Spleen (tissue), 11 donors: Measurements from ENCODE around the gene ZDHHC6. TPM values are rescaled to one million over a fixed set of nuclear protein-coding genes. Genes with fewer than 3 reads are reported as not detected.

Source experiments
- DNase-seq: peaks from one replicate; pipeline ENCODE4 v3.0.0-alpha.2; 2020
- H3K27ac ChIP-seq, 8 donors: fragments of 200-600 bp; sonication (generic) in 7 of 8; 1 replicate in 4 of 8; 2 replicates in 4 of 8; pipeline versions ENCODE4 v1.5.0 to v1.8.0; 2016 to 2021; ENCODE audit warnings: inconsistent platforms in 4 of 8, mild to moderate bottlenecking in 4 of 8, moderate library complexity in 1 of 8
- H3K27me3 ChIP-seq, 7 donors: fragments of 200-600 bp; sonication (generic) in 6 of 7; replicated peaks in 1 of 7; 1 replicate in 4 of 7; 2 replicates in 3 of 7; pipeline versions ENCODE4 v1.5.0 to v1.8.0; 2016 to 2021; ENCODE audit warnings: inconsistent platforms in 3 of 7, mild to moderate bottlenecking in 1 of 7
- H3K36me3 ChIP-seq, 6 donors: fragments of 200-600 bp; sonication (generic) in 5 of 6; 1 replicate in 4 of 6; 2 replicates in 2 of 6; pipeline versions ENCODE4 v1.5.0 to v1.8.0; 2016 to 2021; ENCODE audit warnings: inconsistent platforms in 2 of 6
- H3K4me1 ChIP-seq, 6 donors: fragments of 200-600 bp; sonication (generic) in 5 of 6; 1 replicate in 3 of 6; 2 replicates in 3 of 6; pipeline versions ENCODE4 v1.5.0 to v1.8.0; 2016 to 2021; ENCODE audit warnings: inconsistent platforms in 3 of 6
- H3K4me3 ChIP-seq, 8 donors: fragments of 200-600 bp; sonication (generic) in 7 of 8; 1 replicate in 4 of 8; 2 replicates in 4 of 8; pipeline versions ENCODE4 v1.5.0 to v1.8.0; 2016 to 2021; ENCODE audit warnings: inconsistent platforms in 4 of 8, mild to moderate bottlenecking in 4 of 8, moderate library complexity in 2 of 8
- H3K9me3 ChIP-seq, 8 donors: fragments of 200-600 bp; sonication (generic) in 7 of 8; 1 replicate in 4 of 8; 2 replicates in 4 of 8; pipeline versions ENCODE4 v1.5.0 to v1.8.0; 2016 to 2021; ENCODE audit warnings: inconsistent platforms in 4 of 8
- CTCF ChIP-seq, 11 experiments: fragments of 200-600 bp in 7 of 11; fragments of 450-650 bp in 4 of 11; sonication (generic) in 4 of 11; IDR thresholded peaks in 8 of 11; conservative IDR thresholded peaks in 3 of 11; 1 replicate in 7 of 11; 2 replicates in 4 of 11; pipeline versions ENCODE4 v1.4.0 to v1.8.0; 2016 to 2021; ENCODE audit warnings: antibody characterized with exemption in 11 of 11, inconsistent platforms in 4 of 11, mild to moderate bottlenecking in 1 of 11
- POLR2A ChIP-seq, 3 donors: fragments of 450-650 bp; IDR thresholded peaks; one replicate each; pipeline ENCODE4 v1.5.1; 2017; ENCODE audit warnings: antibody characterized with exemption in 3 of 3, mild to moderate bottlenecking in 1 of 3
- POLR2AphosphoS5 ChIP-seq, 3 donors: sonication (generic); formaldehyde crosslinking; IDR thresholded peaks; one replicate each; pipeline ENCODE4 v1.5.1; 2017; ENCODE audit warnings: antibody characterized with exemption in 3 of 3
- WGBS, 5 donors: extraction: QIAGEN DNeasy Blood & Tissue Kit in 3 of 5; methylation state at CpG; one replicate each; pipeline versions ENCODE4 v1.1.5 to v1.1.7; 2013 to 2018; 5-methylcytosine and 5-hydroxymethylcytosine counted together
- intact Hi-C: fragments of 100-400 bp; cut with DNase I; formaldehyde crosslinking; loops from one replicate; pipeline ENCODE4 v1.15.0; 2023; ENCODE audit warnings: low total_unique reads
- polyA plus RNA-seq, 3 donors: library from polyadenylated mRNA; stranded (reverse); fragments of 200-250 nt; gene quantifications; one replicate each; pipeline ENCODE4 v1.2.1, GENCODE V29; 2013
- total RNA-seq, 7 donors: library from RNA; depleted of rRNA in 3 of 7; stranded (reverse); fragments of >200 nt in 3 of 7; fragmentation: NEBNext Ultra II Directional in 4 of 7; extraction: Animal tissue kit (Norgen Biotek cat#: 25700) in 4 of 7; gene quantifications; one replicate each; pipeline versions ENCODE4 v1.1.0 to v1.2.1, GENCODE V29; 2016 to 2021
- donor health status: healthy with polysubstance abuse.
- donor health status: DM: no; HTN: no; CAD: no; lungs with moderate emphysema.
- donor health status: DM: no; HTN: no; CAD: no.
- donor health status: Bipolar disorder and iron deficiency.
- donor health status: healthy.
- donor health status: DM: no; HTN: no; CAD: no.
- donor health status: DM: yes; HTN: yes; CAD: no.

Gene ZDHHC6
- total and polyA plus RNA-seq, 10 donors = 28.0 to 51.9 (median 38.3) TPM

- 4 to 7% (median 6%) methylated on average over 20 of the region's 20 CpGs for WGBS, 5 donors
- Histone ChIP-seq H3K4me3 (peak overlapping the region; percentile 65 to 98 (median 91)), H3K27me3 (no peaks in the 10 kb centered on the region), H3K36me3 (peaks cover 0 to 60% (median 31%) of the 10 kb centered on the region in 6 donors), H3K4me1 (peaks cover 24 to 84% (median 51%) of the 10 kb centered on the region in 6 donors), H3K9me3 (no peaks in the 10 kb centered on the region), H3K27ac (peak overlapping the region; percentile 85 to 94 (median 90))
- peak; percentile 78 for DNase-seq
- intact Hi-C loops = loop anchor here (10.0 kb wide), 1 partner anchor 261 kb away; the partner anchor contains the start of gene GPAM
- TF ChIP-seq POLR2AphosphoS5 (IDR thresholded peaks at IDR 0.05) (no peak), POLR2A (IDR thresholded peaks at IDR 0.05) (peak in 1 of 3 donors; percentile 42)
Measured at GRCh38 chr10:112446055-112446854, 459 bp downstream of the ZDHHC6 start.

- Histone ChIP-seq H3K36me3 (peaks cover 0 to 84% (median 63%) of the 10 kb centered on the region in 6 donors), H3K27me3 (no peaks in the 10 kb centered on the region), H3K9me3 (no peaks in the 10 kb centered on the region), H3K27ac (no peak overlapping the region), H3K4me1 (peaks cover 10 to 45% (median 27%) of the 10 kb centered on the region in 6 donors), H3K4me3 (no peak overlapping the region)
- no peak for DNase-seq
- 50 to 75% (median 65%) methylated on average over 3 of the region's 3 CpGs for WGBS, 5 donors
- no peak for TF ChIP-seq POLR2AphosphoS5 (IDR thresholded peaks at IDR 0.05)
- intact Hi-C loops = loop anchor here (10.0 kb wide), 1 partner anchor 257 kb away; the partner anchor contains the start of gene GPAM
Measured at GRCh38 chr10:112442063-112442462, 4.7 kb downstream of the ZDHHC6 start.

- no peak for DNase-seq
- Histone ChIP-seq H3K9me3 (no peaks in the 10 kb centered on the region), H3K27me3 (no peaks in the 10 kb centered on the region), H3K4me3 (no peak overlapping the region), H3K27ac (no peak overlapping the region), H3K36me3 (peaks cover 0 to 90% (median 68%) of the 10 kb centered on the region in 6 donors), H3K4me1 (peaks cover 10 to 45% (median 27%) of the 10 kb centered on the region in 6 donors)
- TF ChIP-seq POLR2AphosphoS5 (IDR thresholded peaks at IDR 0.05) (no peak), POLR2A (IDR thresholded peaks at IDR 0.05) (no peak), CTCF (IDR thresholded peaks at IDR 0.05 in 8 of 11, conservative IDR thresholded peaks at IDR 0.05 in 3 of 11) (no peak)
- whole genome bisulfite sequencing, 5 donors = 64 to 88% (median 86%) methylated on average over 1 of the region's 1 CpG
- intact Hi-C loops = loop anchor here (10.0 kb wide), 1 partner anchor 257 kb away; the partner anchor contains the start of gene GPAM
Measured at GRCh38 chr10:112441520-112441919, 5.2 kb downstream of the ZDHHC6 start.

- no peak overlapping the region for H3K27ac ChIP-seq
- no peak for TF ChIP-seq POLR2A (IDR thresholded peaks at IDR 0.05)
- TF ChIP-seq CTCF (IDR thresholded peaks at IDR 0.05 in 8 of 11, conservative IDR thresholded peaks at IDR 0.05 in 3 of 11) = no peak
- no peak for TF ChIP-seq POLR2AphosphoS5 (IDR thresholded peaks at IDR 0.05)
- H3K36me3 ChIP-seq = peaks cover 0 to 100% (median 76%) of the 10 kb centered on the region in 6 donors
- peaks cover 0 to 14% (median 4%) of the 10 kb centered on the region in 6 donors for H3K4me1 ChIP-seq
- intact Hi-C loops = loop anchor here (10.0 kb wide), 1 partner anchor 114 kb away; no protein-coding TSS in a partner anchor
- DNase-seq = no peak
- 92 to 99% (median 96%) methylated on average over 4 of the region's 4 CpGs for WGBS, 5 donors
- no peaks in the 10 kb centered on the region for H3K9me3 ChIP-seq
- no peaks in the 10 kb centered on the region for H3K27me3 ChIP-seq
- no peak overlapping the region for H3K4me3 ChIP-seq
Measured at GRCh38 chr10:112438356-112438755, 8.4 kb downstream of the ZDHHC6 start.
